NCI-H1930 (cell line): ENCODE results near the gene SDF2L1.
"Not testable (repeated sequence)": the region's sequence is repeated elsewhere in the genome, so short reads cannot be mapped to it uniquely, and the experiment has no call there.

Experiments used
- DNase-seq, 2 experiments: peaks; one replicate each; lab custom pipeline; 2025; lab: John Stamatoyannopoulos, UW

The SDF2L1 gene

GRCh38 chr22:21661991-21662390, 19.9 kb downstream of the SDF2L1 start:
- DNase-seq = no peak

- no peak for DNase-seq
Measured at GRCh38 chr22:21663738-21664137, 21.6 kb downstream of the SDF2L1 start.

GRCh38 chr22:21665047-21665851, 23.1 kb downstream of the SDF2L1 start:
- no peak for DNase-seq

GRCh38 chr22:21666786-21667185, 24.7 kb downstream of the SDF2L1 start:
- no peak for DNase-seq

- DNase-seq = no peak
Measured at GRCh38 chr22:21669026-21669425, 26.9 kb downstream of the SDF2L1 start.

- no peak for DNase-seq
Measured at GRCh38 chr22:21672107-21672629, 30.1 kb downstream of the SDF2L1 start.

GRCh38 chr22:21673534-21674321, 31.6 kb downstream of the SDF2L1 start:
- no peak for DNase-seq

GRCh38 chr22:21674638-21675245, 32.6 kb downstream of the SDF2L1 start:
- no peak for DNase-seq

GRCh38 chr22:21677606-21678443, 35.7 kb downstream of the SDF2L1 start:
- DNase-seq = no peak

GRCh38 chr22:21678842-21679241, 36.7 kb downstream of the SDF2L1 start:
- DNase-seq = not testable (repeated sequence)

- no peak for DNase-seq
Measured at GRCh38 chr22:21679383-21679782, 37.3 kb downstream of the SDF2L1 start.

GRCh38 chr22:21680830-21681565, 38.9 kb downstream of the SDF2L1 start:
- DNase-seq = no peak

GRCh38 chr22:21681566-21682370, 39.7 kb downstream of the SDF2L1 start:
- DNase-seq = no peak

GRCh38 chr22:21682385-21683175, 40.5 kb downstream of the SDF2L1 start:
- DNase-seq = no peak

GRCh38 chr22:21683401-21683811, 41.3 kb downstream of the SDF2L1 start:
- DNase-seq = no peak

GRCh38 chr22:21684492-21685163, 42.5 kb downstream of the SDF2L1 start:
- no peak for DNase-seq

GRCh38 chr22:21685164-21685513, 43.0 kb downstream of the SDF2L1 start:
- DNase-seq = no peak

GRCh38 chr22:21686193-21686608, 44.1 kb downstream of the SDF2L1 start:
- no peak for DNase-seq
